ENCODE measurements around the gene NDUFA8.

NDUFA8 gene

GRCh38 chr9:122116448-122117173 lies 43.0 kb downstream of the NDUFA8 start:
- no peak for DNase-seq (ENCODE audit: low read depth)
- no peak overlapping the region for H3K4me3 ChIP-seq (ENCODE audit: control insufficient read depth, low read depth, low read length)
- TF ChIP-seq CTCF (IDR thresholded peaks at IDR 0.05; ENCODE audit: control insufficient read depth, insufficient read depth, low read depth, low read length, missing control alignments) = no peak

GRCh38 chr9:122116040-122116439 lies 43.5 kb downstream of the NDUFA8 start:
- TF ChIP-seq CTCF (IDR thresholded peaks at IDR 0.05; ENCODE audit: control insufficient read depth, insufficient read depth, low read depth, low read length, missing control alignments) = no peak
- DNase-seq (ENCODE audit: low read depth) = no peak
- no peak overlapping the region for H3K4me3 ChIP-seq (ENCODE audit: control insufficient read depth, low read depth, low read length)

GRCh38 chr9:122115176-122116035 lies 44.2 kb downstream of the NDUFA8 start:
- DNase-seq (ENCODE audit: low read depth) = no peak
- no peak overlapping the region for H3K4me3 ChIP-seq (ENCODE audit: control insufficient read depth, low read depth, low read length)
- TF ChIP-seq CTCF (IDR thresholded peaks at IDR 0.05; ENCODE audit: control insufficient read depth, insufficient read depth, low read depth, low read length, missing control alignments) = no peak

GRCh38 chr9:122113574-122113973 lies 46.0 kb downstream of the NDUFA8 start:
- no peak overlapping the region for H3K4me3 ChIP-seq (ENCODE audit: control insufficient read depth, low read depth, low read length)
- no peak for TF ChIP-seq CTCF (IDR thresholded peaks at IDR 0.05; ENCODE audit: control insufficient read depth, insufficient read depth, low read depth, low read length, missing control alignments)
- DNase-seq (ENCODE audit: low read depth) = no peak

- no peak overlapping the region for H3K4me3 ChIP-seq (ENCODE audit: control insufficient read depth, low read depth, low read length)
- no peak for TF ChIP-seq CTCF (IDR thresholded peaks at IDR 0.05; ENCODE audit: control insufficient read depth, insufficient read depth, low read depth, low read length, missing control alignments)
- DNase-seq (ENCODE audit: low read depth) = no peak
Observed at GRCh38 chr9:122112238-122112637, 47.3 kb downstream of the NDUFA8 start.

GRCh38 chr9:122111413-122112085 lies 48.0 kb downstream of the NDUFA8 start:
- DNase-seq (ENCODE audit: low read depth) = no peak
- no peak for TF ChIP-seq CTCF (IDR thresholded peaks at IDR 0.05; ENCODE audit: control insufficient read depth, insufficient read depth, low read depth, low read length, missing control alignments)
- no peak overlapping the region for H3K4me3 ChIP-seq (ENCODE audit: control insufficient read depth, low read depth, low read length)

Data from AG09309 (cell line).